Kidney glomerular epithelial cell (primary cell): ENCODE measurements around the gene ZNF438.
A peak's percentile ranks its signal among the peaks of the same experiment; 100 is the strongest.

ENCODE experiments used
- DNase-seq: peaks from one replicate; lab custom pipeline; 2025; lab: John Stamatoyannopoulos, UW

Gene ZNF438

GRCh38 chr10:31011017-31011664 is 20.5 kb downstream of the ZNF438 start:
- DNase-seq, result no peak

GRCh38 chr10:31010062-31010461 is 21.6 kb downstream of the ZNF438 start:
- DNase-seq, result no peak

GRCh38 chr10:31005895-31006294 is 25.8 kb downstream of the ZNF438 start:
- no peak for DNase-seq

GRCh38 chr10:31004611-31005193 is 27.0 kb downstream of the ZNF438 start:
- peak; percentile 94 for DNase-seq

GRCh38 chr10:31001740-31002139 is 29.9 kb downstream of the ZNF438 start:
- DNase-seq, result no peak

DNA sequence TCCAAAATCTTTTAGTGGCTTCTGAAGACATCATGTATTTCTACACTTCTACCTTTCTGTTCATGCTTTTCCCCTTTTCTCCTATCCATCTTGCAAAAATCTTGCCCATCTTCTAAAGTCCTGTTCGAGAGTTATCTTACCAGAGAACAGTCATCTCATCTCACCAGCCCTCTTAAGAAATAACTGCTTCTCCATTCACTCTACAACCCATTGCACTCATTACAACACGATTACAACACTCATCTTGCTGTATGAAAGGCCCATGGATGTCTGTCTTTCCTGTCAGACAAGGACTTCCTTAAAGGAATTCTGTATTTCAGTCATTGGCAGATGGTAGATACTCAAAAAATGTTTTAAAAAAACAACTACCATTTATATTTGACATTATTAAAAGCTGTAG is 30.8 kb downstream of the ZNF438 start:
- no peak for DNase-seq

GRCh38 chr10:31000071-31000782 is 31.4 kb downstream of the ZNF438 start:
- peak; percentile 84 for DNase-seq

DNA sequence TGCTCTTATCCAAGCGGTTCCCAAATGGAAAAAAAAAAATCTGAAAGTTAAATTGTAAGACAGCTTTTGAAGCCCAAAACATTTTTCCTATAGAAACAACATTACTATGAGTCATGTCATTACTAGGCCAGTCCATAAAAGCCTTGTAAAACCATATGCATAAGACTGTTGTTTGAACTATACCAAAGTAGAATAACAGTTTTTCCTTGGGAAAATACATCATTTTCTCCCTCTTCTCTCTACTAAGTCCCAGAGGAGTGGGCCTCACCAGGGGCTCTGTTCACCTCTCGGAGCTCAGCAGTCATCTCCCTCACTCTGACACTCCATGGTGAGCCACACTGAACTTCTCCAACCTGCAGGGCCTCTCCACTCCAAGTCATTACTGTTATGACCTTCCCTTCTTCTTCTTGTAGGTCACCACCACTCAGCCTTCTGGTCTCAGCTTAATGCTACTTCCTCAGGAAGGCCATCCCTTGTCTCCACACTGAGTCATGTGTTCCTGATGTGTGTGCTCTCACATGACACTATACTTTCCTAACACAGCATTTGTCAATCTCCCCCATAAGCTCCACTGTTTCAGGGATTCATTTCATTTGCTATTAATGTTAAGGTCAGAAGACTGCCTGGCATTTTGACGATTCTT is 32.5 kb downstream of the ZNF438 start:
- DNase-seq, result no peak

DNA sequence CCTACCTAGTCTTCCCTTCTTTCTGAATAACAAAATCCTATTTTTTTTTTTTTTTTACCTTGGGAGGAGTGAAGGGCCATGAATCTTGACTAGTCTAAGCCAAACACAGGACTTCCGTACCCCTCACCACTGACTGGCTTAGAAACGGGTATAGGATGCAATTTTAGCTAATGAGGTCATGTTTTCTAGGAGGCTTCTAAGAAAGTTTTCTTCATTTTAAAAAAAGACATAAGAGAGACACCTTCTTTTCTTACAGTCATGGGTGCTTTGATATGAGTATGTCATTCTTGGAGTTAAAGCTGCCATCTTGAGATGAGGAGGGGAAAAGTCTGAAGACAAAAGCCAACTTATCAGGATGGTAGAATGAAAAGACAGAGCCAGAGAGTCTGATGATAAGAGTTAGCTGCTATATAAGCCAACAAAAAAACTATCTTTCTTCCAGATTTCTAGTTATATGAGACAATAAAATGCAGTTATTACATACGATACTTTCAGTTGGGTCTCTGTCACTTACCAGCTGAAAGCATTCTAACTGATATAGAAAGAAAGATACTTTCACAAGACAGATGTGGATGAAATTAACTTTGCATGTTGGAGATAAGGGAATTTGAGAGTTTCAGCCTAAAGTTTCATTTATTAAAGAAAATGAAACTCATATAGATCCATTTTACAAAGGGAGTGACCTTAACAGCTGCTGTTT is 34.0 kb downstream of the ZNF438 start:
- DNase-seq, result no peak

GRCh38 chr10:30996481-30997005 is 35.1 kb downstream of the ZNF438 start:
- no peak for DNase-seq

- DNase-seq, result no peak
These were observed 36.4 kb downstream of the ZNF438 start for GRCh38 chr10:30995081-30995770.

DNA sequence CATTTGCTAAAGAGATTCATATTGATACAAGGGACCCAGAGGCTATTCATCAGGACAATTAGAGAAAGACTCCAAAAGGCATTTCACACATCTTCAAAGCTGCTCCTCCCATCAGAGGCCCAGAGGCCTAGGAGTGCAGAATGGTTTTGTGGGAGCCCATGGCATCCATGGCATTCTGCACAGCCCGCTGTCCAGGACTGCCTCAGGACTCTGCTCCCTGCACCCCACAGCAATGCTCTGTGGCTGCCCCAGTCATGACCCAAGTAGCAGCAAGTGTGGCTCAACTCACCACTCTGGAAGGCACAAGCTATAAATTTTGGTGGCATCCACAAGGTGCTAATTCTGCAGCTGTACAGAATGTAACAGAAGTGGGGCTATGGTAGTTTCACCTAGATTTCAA is 38.5 kb downstream of the ZNF438 start:
- no peak for DNase-seq

DNA sequence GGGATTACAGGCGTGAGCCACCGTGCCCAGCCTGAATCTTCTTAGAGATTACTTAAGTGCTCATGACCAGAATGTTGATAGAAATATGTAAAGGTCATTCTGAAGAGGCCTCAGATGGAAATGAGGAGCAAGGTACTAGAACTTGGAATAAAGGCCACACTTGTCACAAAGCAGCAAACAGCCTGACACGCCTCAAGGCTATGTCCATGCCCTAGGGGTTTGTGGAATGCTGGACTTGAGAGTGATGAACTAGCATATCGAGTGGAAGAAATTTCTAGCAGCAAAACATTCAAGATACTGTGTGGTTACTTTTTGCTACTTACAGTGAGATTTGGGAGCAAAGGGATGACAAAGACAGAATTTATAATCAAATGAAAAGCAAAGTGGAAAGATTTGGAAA is 39.0 kb downstream of the ZNF438 start:
- DNase-seq, result no peak

GRCh38 chr10:30991647-30992011 is 40.0 kb downstream of the ZNF438 start:
- DNase-seq, result no peak

GRCh38 chr10:30990971-30991646 is 40.6 kb downstream of the ZNF438 start:
- no peak for DNase-seq

DNA sequence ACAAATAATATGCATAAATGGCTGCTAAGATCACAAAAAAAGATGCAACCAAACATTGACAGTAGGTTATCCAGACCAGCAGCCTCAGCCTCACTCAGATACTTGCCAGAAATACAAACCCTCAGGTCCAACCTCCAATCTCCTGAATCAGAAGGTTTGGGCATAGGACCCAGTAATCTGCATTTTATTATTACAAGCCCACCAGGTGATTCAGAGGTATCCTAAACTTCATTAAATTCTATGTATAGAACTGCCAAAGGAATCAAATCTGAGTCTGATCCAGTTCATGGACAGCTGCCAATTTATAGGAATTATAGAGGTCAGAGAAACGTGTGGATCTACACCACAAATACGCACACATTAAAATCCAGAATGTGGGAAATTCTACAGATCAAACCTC is 41.3 kb downstream of the ZNF438 start:
- no peak for DNase-seq

DNA sequence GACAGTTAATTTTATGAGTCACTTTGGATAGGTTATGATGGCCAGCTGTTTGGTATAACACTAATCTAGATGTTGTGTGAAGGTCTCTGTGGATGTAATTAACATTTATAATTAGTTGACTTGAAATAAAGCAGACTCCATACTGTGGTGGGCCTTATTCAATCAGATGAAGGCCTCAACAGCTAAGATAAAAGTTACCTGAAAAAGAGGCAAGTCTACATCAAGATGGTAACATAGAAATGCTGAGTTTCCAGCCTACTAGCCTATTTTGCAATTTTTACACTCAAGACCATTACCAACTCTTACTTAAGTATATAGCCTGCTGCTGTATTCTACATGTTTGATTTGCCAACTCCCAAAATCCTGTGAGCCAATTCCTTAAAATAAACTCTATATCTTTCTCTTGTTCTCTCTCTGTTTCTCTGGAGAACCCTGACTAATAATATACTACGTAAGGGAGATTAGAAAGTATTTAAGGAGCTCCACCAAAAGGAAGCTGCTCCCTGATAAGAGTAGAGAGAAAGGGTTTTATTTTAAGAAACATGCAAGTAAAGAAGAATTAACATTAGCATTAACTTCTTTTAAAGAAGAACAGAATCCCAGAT is 42.7 kb downstream of the ZNF438 start:
- DNase-seq, result no peak

GRCh38 chr10:30987463-30987862 is 44.2 kb downstream of the ZNF438 start:
- DNase-seq, result no peak

DNA sequence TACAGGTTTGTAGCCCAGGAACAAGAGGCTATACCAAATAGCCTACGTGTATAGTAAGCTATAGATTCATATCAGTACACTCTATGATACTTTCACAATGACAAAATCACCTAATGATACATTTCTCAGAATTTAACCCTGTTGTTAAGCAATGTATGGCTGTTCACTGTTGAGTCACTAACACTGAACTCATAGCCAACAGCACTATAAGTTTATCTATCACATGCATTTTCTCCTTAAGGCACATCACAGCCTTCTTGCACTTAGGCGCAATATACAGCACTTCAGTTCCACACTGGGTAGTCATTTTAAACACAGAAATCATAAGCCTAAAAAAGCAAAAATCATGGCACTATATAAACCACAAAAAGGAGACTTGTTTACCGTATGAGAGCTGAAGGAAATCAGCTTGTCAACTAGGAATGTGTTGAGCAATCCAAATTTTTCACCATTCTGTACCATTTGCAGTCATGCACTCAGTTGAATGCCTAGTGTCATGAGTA is 45.6 kb downstream of the ZNF438 start:
- no peak for DNase-seq

- no peak for DNase-seq
These were observed 46.2 kb downstream of the ZNF438 start for GRCh38 chr10:30985512-30985911.
